Measurements from ENCODE around the gene RIN2. TPM values are rescaled to one million over a fixed set of nuclear protein-coding genes. Genes with fewer than 3 reads are reported as not detected.

Gene RIN2
- total RNA-seq, 1 donor from 2014 or later = 46.8 TPM

DNA sequence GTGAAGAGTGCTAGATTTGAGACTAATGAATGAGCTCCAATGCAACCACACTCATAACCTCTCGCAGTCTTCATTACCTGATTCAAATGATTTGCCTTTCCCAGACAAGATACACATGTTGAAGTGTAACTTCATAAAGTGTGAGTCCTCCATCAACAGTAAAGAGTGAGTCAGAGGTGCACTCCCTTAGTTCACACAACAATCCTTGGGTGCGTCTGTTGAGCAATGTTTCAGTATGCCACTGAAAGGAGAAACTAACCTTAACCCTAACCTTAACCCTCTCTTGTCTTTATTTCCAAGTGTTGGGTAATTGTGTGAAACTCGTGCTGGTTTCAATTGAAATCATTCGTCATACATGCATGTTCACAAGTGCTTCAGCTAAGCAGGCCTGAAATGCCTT lies 21.0 kb upstream of the RIN2 start:
- Mint-ChIP-seq H3K27me3 (no peaks in the 10 kb centered on the region), H3K27ac (peak overlapping the region; percentile 96), H3K4me1 (ENCODE audit: unreplicated experiment) (peaks cover 50% of the 10 kb centered on the region), H3K36me3 (peaks cover 8% of the 10 kb centered on the region), H3K9me3 (peaks cover 5% of the 10 kb centered on the region), H3K4me3 (peak overlapping the region; percentile 33)
- TF ChIP-seq, protein P1, sequence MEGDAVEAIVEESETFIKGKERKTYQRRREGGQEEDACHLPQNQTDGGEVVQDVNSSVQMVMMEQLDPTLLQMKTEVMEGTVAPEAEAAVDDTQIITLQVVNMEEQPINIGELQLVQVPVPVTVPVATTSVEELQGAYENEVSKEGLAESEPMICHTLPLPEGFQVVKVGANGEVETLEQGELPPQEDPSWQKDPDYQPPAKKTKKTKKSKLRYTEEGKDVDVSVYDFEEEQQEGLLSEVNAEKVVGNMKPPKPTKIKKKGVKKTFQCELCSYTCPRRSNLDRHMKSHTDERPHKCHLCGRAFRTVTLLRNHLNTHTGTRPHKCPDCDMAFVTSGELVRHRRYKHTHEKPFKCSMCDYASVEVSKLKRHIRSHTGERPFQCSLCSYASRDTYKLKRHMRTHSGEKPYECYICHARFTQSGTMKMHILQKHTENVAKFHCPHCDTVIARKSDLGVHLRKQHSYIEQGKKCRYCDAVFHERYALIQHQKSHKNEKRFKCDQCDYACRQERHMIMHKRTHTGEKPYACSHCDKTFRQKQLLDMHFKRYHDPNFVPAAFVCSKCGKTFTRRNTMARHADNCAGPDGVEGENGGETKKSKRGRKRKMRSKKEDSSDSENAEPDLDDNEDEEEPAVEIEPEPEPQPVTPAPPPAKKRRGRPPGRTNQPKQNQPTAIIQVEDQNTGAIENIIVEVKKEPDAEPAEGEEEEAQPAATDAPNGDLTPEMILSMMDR (conservative IDR thresholded peaks at IDR 0.05) = no peak
- no peak for DNase-seq (ENCODE audit: extremely low spot score, unreplicated experiment)

DNA sequence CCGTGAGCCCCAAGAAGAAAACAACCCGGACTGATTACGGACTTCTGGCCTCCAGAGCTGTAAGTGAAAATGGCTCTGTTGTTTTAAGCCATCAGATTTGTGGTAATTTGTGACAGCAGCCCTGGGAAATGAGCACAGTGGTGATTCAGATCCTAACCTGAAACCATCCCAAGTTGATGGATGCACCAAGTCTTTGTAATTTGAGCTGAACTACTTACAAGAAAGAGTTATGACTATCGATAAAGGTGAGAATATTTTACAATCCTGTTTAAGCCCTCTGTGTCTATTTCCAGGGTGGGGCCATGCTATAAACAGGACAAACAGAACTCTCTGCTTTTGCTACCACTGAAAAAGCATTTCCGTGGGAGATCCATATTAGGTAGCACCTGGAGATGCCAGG lies 19.1 kb upstream of the RIN2 start:
- Mint-ChIP-seq H3K4me3 (peak overlapping the region; percentile 65), H3K27me3 (no peaks in the 10 kb centered on the region), H3K36me3 (peaks cover 8% of the 10 kb centered on the region), H3K4me1 (ENCODE audit: unreplicated experiment) (peaks cover 50% of the 10 kb centered on the region), H3K9me3 (peaks cover 8% of the 10 kb centered on the region), H3K27ac (peak overlapping the region; percentile 96)
- TF ChIP-seq, protein P1 (conservative IDR thresholded peaks at IDR 0.05) = no peak
- DNase-seq (ENCODE audit: extremely low spot score, unreplicated experiment) = no peak

- H3K36me3 Mint-ChIP-seq = peaks cover 8% of the 10 kb centered on the region
- peaks cover 46% of the 10 kb centered on the region for H3K4me1 Mint-ChIP-seq (ENCODE audit: unreplicated experiment)
- peak overlapping the region; percentile 65 for H3K4me3 Mint-ChIP-seq
- DNase-seq (ENCODE audit: extremely low spot score, unreplicated experiment) = no peak
- peaks cover 8% of the 10 kb centered on the region for H3K9me3 Mint-ChIP-seq
- peak overlapping the region; percentile 96 for H3K27ac Mint-ChIP-seq
- H3K27me3 Mint-ChIP-seq = no peaks in the 10 kb centered on the region
- TF ChIP-seq, protein P1 (conservative IDR thresholded peaks at IDR 0.05) = no peak
Measured at GRCh38 chr20:19739351-19739750, 18.7 kb upstream of the RIN2 start.

- peak overlapping the region; percentile 15 for H3K4me3 Mint-ChIP-seq
- H3K9me3 Mint-ChIP-seq = peaks cover 8% of the 10 kb centered on the region
- no peak for DNase-seq (ENCODE audit: extremely low spot score, unreplicated experiment)
- no peaks in the 10 kb centered on the region for H3K27me3 Mint-ChIP-seq
- TF ChIP-seq, protein P1 (conservative IDR thresholded peaks at IDR 0.05) = no peak
- peaks cover 8% of the 10 kb centered on the region for H3K36me3 Mint-ChIP-seq
- H3K27ac Mint-ChIP-seq = peak overlapping the region; percentile 52
- H3K4me1 Mint-ChIP-seq (ENCODE audit: unreplicated experiment) = peaks cover 34% of the 10 kb centered on the region
Measured at GRCh38 chr20:19740512-19740911, 17.5 kb upstream of the RIN2 start.

DNA sequence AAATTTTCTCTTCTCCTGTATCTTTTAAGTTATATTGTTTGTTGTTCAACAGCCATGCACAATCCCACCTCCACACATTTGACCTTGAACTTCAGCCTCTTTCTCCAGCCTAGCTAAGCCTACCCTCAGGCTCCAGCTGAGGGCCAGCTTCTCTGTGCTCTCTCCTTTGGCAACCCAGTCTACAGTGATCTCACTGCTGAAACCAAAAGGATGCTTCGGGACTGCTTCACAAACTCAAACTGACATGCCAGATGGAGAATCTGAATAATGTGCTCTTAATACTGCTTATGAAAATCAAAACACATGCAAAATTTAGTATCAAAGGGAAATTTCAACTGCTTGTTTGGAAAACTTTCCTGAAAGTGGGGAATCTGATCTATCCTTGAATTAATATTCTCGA lies 16.1 kb upstream of the RIN2 start:
- Mint-ChIP-seq H3K27ac (peak overlapping the region; percentile 8), H3K4me1 (ENCODE audit: unreplicated experiment) (peaks cover 22% of the 10 kb centered on the region), H3K9me3 (peaks cover 11% of the 10 kb centered on the region), H3K36me3 (peaks cover 8% of the 10 kb centered on the region), H3K27me3 (no peaks in the 10 kb centered on the region), H3K4me3 (no peak overlapping the region)
- no peak for DNase-seq (ENCODE audit: extremely low spot score, unreplicated experiment)
- TF ChIP-seq, protein P1 (conservative IDR thresholded peaks at IDR 0.05) = no peak

All from type B pancreatic cell (in vitro differentiated cells).